ENCODE data around the gene C3.

C3 gene

GRCh38 chr19:6744381-6745301, 24.2 kb upstream of the C3 start:
- peak; percentile 94 for DNase-seq (ENCODE audit: low read depth)

- peak; percentile 51 for DNase-seq (ENCODE audit: low read depth)
Measured at GRCh38 chr19:6743714-6744380, 23.4 kb upstream of the C3 start.

- no peak for DNase-seq (ENCODE audit: low read depth)
Measured at GRCh38 chr19:6743066-6743465, 22.6 kb upstream of the C3 start.

- peak; percentile 75 for DNase-seq (ENCODE audit: low read depth)
Measured at GRCh38 chr19:6740589-6741343, 20.3 kb upstream of the C3 start.

GRCh38 chr19:6739883-6740588, 19.6 kb upstream of the C3 start:
- DNase-seq (ENCODE audit: low read depth): peak; percentile 53

GRCh38 chr19:6739390-6739882, 19.0 kb upstream of the C3 start, which contains the start of gene TRIP10:
Gene TRIP10 (plus strand): TSS chr19:6739680. CDS start chr19:6739762, 82 bp downstream.
- DNase-seq (ENCODE audit: low read depth): peak; percentile 80

GRCh38 chr19:6738787-6739389, 18.4 kb upstream of the C3 start:
- peak; percentile 51 for DNase-seq (ENCODE audit: low read depth)

- DNase-seq (ENCODE audit: low read depth): peak; percentile 88
Measured at GRCh38 chr19:6737873-6738786, 17.7 kb upstream of the C3 start.

- DNase-seq (ENCODE audit: low read depth): peak; percentile 100
Measured at GRCh38 chr19:6737284-6737872, 16.9 kb upstream of the C3 start, which contains the start of gene GPR108. Gene GPR108 (minus strand): TSS chr19:6737580. CDS start chr19:6737576, 4 bp downstream.

- no peak for DNase-seq (ENCODE audit: low read depth)
Measured at GRCh38 chr19:6736917-6737283, 16.4 kb upstream of the C3 start.

- peak; percentile 91 for DNase-seq (ENCODE audit: low read depth)
Measured at GRCh38 chr19:6736169-6736916, 15.9 kb upstream of the C3 start.

- DNase-seq (ENCODE audit: low read depth): peak; percentile 28
Measured at GRCh38 chr19:6735181-6735911, 14.9 kb upstream of the C3 start.

GRCh38 chr19:6734096-6734696, 13.7 kb upstream of the C3 start:
- no peak for DNase-seq (ENCODE audit: low read depth)

- no peak for DNase-seq (ENCODE audit: low read depth)
Measured at GRCh38 chr19:6733338-6734095, 13.1 kb upstream of the C3 start.

GRCh38 chr19:6732803-6733337, 12.4 kb upstream of the C3 start:
- no peak for DNase-seq (ENCODE audit: low read depth)

- DNase-seq (ENCODE audit: low read depth): no peak
Measured at GRCh38 chr19:6731822-6732221, 11.4 kb upstream of the C3 start.
